DOHH2 (cell line): ENCODE results near the gene NBEAL2.

Experiments
- EZH2phosphoT487 ChIP-seq: fragments of 200-600 bp; sonication (generic); IDR thresholded peaks from 2 replicates; pipeline ENCODE4 v1.6.1; 2017; ENCODE audit warnings: borderline replicate concordance, mild to moderate bottlenecking, antibody characterized with exemption, low read length, moderate library complexity, mixed read lengths
- TF ChIP-seq, protein P1 (sequence below): fragments of 200-600 bp; sonication (generic); IDR thresholded peaks from one replicate; pipeline ENCODE4 v1.5.1; 2014; ENCODE audit warnings: antibody characterized with exemption, mild to moderate bottlenecking, low read depth, low read length; ENCODE audit not compliant: poor library complexity, severe bottlenecking

DNA sequence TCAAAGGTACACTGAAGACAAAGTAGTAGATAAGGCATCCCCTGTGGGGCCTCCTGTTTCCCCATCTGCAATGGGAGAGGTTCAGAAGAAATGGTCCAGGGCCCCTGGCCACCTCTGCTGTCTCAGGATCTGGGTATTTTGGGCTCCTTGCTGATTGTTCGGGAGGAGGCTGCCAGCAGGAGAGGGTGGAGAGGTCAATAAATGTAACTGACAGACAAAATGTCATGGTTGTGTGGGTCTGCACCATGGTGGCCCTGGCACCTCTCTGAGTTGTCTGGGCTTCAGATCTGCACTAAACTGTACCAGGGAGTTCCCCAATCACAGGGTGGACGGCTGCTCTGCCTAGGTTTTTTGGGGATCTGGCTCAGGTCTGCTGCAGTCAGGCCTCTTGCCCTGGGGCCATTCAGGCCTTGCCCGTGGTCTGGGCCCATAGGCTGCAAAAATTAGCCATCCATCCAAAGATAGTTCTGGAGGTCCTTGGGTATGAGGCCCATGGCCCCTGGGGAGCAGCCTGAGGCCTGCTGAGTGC lies 7.4 kb downstream of the NBEAL2 start:
- TF ChIP-seq, protein P1, sequence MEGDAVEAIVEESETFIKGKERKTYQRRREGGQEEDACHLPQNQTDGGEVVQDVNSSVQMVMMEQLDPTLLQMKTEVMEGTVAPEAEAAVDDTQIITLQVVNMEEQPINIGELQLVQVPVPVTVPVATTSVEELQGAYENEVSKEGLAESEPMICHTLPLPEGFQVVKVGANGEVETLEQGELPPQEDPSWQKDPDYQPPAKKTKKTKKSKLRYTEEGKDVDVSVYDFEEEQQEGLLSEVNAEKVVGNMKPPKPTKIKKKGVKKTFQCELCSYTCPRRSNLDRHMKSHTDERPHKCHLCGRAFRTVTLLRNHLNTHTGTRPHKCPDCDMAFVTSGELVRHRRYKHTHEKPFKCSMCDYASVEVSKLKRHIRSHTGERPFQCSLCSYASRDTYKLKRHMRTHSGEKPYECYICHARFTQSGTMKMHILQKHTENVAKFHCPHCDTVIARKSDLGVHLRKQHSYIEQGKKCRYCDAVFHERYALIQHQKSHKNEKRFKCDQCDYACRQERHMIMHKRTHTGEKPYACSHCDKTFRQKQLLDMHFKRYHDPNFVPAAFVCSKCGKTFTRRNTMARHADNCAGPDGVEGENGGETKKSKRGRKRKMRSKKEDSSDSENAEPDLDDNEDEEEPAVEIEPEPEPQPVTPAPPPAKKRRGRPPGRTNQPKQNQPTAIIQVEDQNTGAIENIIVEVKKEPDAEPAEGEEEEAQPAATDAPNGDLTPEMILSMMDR, result no peak
- TF ChIP-seq EZH2phosphoT487, result no peak
